ENCODE data around the gene ENO1.
"Not testable (repeated sequence)": the region's sequence is repeated elsewhere in the genome, so short reads cannot be mapped to it uniquely, and the experiment has no call there.

ENO1 gene

DNA sequence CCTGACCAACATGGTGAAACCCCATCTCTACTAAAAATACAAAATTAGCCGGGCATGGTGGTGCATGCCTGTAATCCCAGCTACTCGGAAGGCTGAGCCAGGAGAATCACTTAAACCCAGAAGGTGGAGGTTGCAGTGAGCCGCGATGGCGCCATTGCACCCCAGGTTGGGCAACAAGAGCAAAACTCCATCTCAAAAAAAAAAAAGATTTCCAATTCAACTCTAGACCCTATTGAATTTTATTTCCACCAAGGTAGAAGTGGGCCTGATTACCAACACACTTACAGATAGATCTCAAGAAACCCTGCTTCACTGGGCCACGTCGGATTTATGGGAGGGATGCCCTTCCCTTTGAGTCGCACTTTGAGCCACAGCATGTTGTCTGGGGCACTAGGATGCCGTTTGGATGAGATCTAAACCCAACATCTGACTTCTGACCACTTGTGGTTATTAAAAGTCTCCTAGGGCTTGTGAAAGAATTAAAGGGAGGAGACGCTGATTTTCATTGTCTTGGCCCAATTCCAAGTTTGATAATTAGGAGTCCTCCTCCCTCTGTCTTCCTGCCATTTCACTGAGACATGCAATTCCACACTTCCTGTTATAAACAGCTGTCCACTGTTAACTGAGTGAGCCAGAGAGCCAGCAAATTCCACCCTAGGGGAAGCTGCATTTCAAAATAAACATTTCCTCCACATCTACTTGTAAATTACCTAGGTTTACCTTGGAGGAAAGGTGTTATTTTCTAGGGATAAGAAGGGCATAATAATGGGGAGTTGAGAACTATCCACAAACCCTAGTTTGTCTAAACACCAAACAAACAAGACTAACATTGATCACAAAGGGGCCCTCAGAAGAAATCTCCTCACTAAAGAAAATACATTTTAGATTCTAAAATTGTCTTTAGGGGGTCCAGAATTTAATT is 55.9 kb downstream of the ENO1 start:
- H3K36me3 Mint-ChIP-seq (ENCODE audit: low read depth) = no peaks in the 10 kb centered on the region
- peak overlapping the region; percentile 93 to 99 (median 95) for H3K27ac Mint-ChIP-seq
- peak overlapping the region; percentile 25 to 70 (median 28) for H3K4me3 Mint-ChIP-seq
- H3K4me1 Mint-ChIP-seq = peaks cover 46% of the 10 kb centered on the region
- TF ChIP-seq, protein P1, sequence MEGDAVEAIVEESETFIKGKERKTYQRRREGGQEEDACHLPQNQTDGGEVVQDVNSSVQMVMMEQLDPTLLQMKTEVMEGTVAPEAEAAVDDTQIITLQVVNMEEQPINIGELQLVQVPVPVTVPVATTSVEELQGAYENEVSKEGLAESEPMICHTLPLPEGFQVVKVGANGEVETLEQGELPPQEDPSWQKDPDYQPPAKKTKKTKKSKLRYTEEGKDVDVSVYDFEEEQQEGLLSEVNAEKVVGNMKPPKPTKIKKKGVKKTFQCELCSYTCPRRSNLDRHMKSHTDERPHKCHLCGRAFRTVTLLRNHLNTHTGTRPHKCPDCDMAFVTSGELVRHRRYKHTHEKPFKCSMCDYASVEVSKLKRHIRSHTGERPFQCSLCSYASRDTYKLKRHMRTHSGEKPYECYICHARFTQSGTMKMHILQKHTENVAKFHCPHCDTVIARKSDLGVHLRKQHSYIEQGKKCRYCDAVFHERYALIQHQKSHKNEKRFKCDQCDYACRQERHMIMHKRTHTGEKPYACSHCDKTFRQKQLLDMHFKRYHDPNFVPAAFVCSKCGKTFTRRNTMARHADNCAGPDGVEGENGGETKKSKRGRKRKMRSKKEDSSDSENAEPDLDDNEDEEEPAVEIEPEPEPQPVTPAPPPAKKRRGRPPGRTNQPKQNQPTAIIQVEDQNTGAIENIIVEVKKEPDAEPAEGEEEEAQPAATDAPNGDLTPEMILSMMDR (IDR thresholded peaks at IDR 0.05; ENCODE audit: unreplicated experiment in 3 of 3) = no peak
- H3K9me3 Mint-ChIP-seq = no peaks in the 10 kb centered on the region
- peaks cover 11% of the 10 kb centered on the region for H3K27me3 Mint-ChIP-seq (ENCODE audit: low read depth)

DNA sequence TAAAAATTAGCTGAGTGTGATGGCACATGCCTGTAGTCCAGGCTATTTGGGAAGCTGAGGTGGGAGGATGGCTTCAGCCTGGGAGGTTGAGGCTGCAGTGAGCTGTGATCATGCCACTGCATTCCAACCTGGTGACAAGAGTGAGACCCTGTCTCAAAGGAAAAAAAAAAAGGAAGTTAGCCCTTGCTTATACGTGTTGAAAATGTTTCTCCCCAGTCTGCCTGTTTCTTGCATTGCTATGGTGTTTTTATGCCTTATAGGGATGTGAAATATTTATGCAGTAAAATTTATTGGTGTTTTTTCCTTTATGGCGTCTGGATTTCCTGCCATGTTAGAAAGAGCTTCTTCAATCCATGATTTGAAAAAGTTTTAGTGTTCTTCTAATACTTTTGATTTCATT is 57.4 kb downstream of the ENO1 start:
- TF ChIP-seq, protein P1 (IDR thresholded peaks at IDR 0.05; ENCODE audit: unreplicated experiment in 3 of 3) = no peak
- H3K4me3 Mint-ChIP-seq = peak overlapping the region; percentile 42 to 73 (median 61)
- peaks cover 48% of the 10 kb centered on the region for H3K4me1 Mint-ChIP-seq
- peak overlapping the region; percentile 82 to 99 (median 93) for H3K27ac Mint-ChIP-seq
- H3K27me3 Mint-ChIP-seq (ENCODE audit: low read depth) = peaks cover 10% of the 10 kb centered on the region
- no peaks in the 10 kb centered on the region for H3K36me3 Mint-ChIP-seq (ENCODE audit: low read depth)
- H3K9me3 Mint-ChIP-seq = no peaks in the 10 kb centered on the region

DNA sequence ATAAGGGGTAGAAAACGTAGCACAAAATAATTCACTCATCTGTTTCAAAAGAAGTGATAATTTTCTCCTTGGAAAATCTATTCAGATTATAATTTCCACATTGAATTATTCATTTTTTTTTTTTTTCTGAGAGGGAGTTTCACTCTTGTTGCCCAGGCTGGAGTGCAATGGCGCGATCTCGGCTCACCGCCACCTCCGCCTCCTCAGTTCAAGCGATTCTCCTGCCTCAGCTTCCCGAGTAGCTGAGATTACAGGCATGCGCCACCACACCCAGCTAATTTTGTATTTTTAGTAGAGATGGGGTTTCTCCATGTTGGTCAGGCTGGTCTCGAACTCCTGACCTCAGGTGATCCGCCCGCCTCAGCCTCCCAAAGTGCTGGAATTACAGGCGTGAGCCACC is 59.7 kb downstream of the ENO1 start:
- Mint-ChIP-seq H3K27ac (peak overlapping the region; percentile 95 to 98 (median 98)), H3K4me3 (peak overlapping the region; percentile 84 to 94 (median 94)), H3K4me1 (peaks cover 61% of the 10 kb centered on the region)
- H3K9me3 Mint-ChIP-seq; H3K36me3 Mint-ChIP-seq (ENCODE audit: low read depth); H3K27me3 Mint-ChIP-seq (ENCODE audit: low read depth): not testable (repeated sequence)

DNA sequence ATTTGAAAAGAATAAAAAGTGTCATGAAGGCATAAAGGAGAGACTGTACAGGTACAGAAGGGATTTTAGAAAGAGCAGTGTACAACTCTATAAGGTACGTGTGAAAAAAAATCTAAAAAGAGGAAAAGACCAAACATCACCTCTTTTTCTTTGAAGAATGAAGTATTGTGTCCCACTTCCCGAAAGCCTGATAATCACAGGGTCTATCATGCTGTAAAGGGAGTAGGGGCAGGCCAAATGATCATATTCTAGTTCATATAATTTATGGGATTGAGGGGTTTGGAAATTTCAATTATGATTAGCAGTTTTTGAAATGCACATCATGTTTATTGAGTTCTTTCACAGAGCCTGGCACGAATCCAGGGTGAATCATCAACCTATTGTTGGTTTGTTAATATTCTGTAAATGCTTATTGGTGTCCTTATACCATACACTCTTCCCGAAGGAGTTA is 60.1 kb downstream of the ENO1 start:
- Mint-ChIP-seq H3K4me3 (peak overlapping the region; percentile 84 to 94 (median 94)), H3K9me3 (no peaks in the 10 kb centered on the region), H3K27ac (peak overlapping the region; percentile 95 to 98 (median 98)), H3K4me1 (peaks cover 60% of the 10 kb centered on the region), H3K36me3 (ENCODE audit: low read depth) (no peaks in the 10 kb centered on the region), H3K27me3 (ENCODE audit: low read depth) (peaks cover 5% of the 10 kb centered on the region)
- TF ChIP-seq, protein P1 (IDR thresholded peaks at IDR 0.05; ENCODE audit: unreplicated experiment in 3 of 3) = no peak

DNA sequence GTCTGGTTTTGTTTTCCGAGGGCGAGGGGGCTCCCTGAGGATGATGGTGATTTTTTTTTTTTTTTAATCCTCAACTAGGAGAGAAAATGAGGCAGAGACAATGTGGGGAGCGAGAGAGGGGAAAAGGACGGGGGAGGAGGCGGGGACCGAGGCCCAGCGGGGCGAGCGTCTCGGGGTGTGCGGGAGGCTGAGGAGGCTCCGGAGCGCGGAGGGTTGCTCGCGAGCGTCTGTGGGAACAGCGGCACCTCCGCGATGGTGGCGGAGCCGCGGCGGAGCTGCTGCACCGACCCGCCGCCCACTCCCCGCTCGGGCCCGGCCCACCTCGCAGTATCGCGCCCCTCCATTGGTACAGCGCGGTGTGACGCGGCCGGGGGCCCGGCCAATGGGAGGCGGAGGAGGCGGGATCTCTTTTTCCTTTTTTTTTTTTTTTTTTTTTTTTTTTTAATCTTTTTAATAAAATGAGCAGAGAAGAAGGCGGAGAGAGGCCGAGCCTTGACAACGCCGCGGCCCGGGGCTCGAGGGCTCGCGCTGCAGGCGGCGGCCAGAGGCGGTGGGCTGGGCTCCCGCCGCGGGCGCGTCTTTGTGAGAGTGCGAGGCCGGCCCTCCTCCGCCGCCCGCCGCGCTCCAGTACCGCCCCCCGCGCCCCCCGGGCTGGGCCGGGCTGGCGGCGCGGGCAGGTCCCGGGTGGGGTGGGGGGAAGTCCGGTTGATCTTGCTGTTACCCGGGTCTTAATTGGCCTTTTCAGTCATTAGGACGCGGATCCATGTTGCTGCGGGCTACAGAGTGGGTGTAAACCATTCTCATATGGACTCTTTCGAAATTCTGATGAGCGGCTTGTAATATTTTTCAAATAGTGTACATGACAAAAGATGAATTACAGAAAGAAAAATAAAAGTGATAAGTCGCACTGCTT is 60.8 kb downstream of the ENO1 start, which contains the start of gene RERE:
Gene RERE, minus strand, starts transcription at position 229 of the 913 bp plus-strand sequence.
- H3K4me3 Mint-ChIP-seq = peak within 1 kb of the TSS; percentile 93 to 97 (median 94)
- H3K27ac Mint-ChIP-seq = peak within 1 kb of the TSS; percentile 95 to 98 (median 98)
- H3K36me3 Mint-ChIP-seq (ENCODE audit: low read depth) = no peaks in the 10 kb centered on the region
- peaks cover 60% of the 10 kb centered on the region for H3K4me1 Mint-ChIP-seq
- no peaks in the 10 kb centered on the region for H3K9me3 Mint-ChIP-seq
- H3K27me3 Mint-ChIP-seq (ENCODE audit: low read depth) = peaks cover 5% of the 10 kb centered on the region
- TF ChIP-seq, protein P1 (IDR thresholded peaks at IDR 0.05; ENCODE audit: unreplicated experiment in 3 of 3) = no peak
